Measurements from ENCODE around the gene OR7G2.

GRCh38 chr19:9054765-9055164 is 52.5 kb downstream of the OR7G2 start:
- TF ChIP-seq, protein P1, sequence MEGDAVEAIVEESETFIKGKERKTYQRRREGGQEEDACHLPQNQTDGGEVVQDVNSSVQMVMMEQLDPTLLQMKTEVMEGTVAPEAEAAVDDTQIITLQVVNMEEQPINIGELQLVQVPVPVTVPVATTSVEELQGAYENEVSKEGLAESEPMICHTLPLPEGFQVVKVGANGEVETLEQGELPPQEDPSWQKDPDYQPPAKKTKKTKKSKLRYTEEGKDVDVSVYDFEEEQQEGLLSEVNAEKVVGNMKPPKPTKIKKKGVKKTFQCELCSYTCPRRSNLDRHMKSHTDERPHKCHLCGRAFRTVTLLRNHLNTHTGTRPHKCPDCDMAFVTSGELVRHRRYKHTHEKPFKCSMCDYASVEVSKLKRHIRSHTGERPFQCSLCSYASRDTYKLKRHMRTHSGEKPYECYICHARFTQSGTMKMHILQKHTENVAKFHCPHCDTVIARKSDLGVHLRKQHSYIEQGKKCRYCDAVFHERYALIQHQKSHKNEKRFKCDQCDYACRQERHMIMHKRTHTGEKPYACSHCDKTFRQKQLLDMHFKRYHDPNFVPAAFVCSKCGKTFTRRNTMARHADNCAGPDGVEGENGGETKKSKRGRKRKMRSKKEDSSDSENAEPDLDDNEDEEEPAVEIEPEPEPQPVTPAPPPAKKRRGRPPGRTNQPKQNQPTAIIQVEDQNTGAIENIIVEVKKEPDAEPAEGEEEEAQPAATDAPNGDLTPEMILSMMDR (conservative IDR thresholded peaks at IDR 0.05; ENCODE audit: low read depth, low read length) = no peak
- TF ChIP-seq EZH2 (IDR thresholded peaks at IDR 0.05; ENCODE audit: low read length, unreplicated experiment) = no peak
- TF ChIP-seq EZH2phosphoT487 (IDR thresholded peaks at IDR 0.05; ENCODE audit: borderline replicate concordance, low read length) = peak; percentile 70
